HEK293 (cell line): ENCODE results near the gene PLSCR5.

Source experiments
- CTCF ChIA-PET: fragments of 350-600 bp; formaldehyde crosslinking; extraction: SDS; loops from one replicate; lab custom pipeline; 2021; ENCODE audit warnings: antibody characterized with exemption; lab: Yijun Ruan, JAX
- POLR2A ChIA-PET: fragments of 300-600 bp; formaldehyde crosslinking; extraction: SDS; loops from one replicate; lab custom pipeline; 2020; ENCODE audit warnings: antibody characterized with exemption, inconsistent platforms; lab: Yijun Ruan, JAX
- H3K27ac ChIP-seq: fragments of 200-500 bp; sonication (Bioruptor generic); 2 replicates; pipeline ENCODE4 v1.5.1; 2014; ENCODE audit warnings: low read depth, low read length, control low read depth, inconsistent platforms; ENCODE audit errors: extremely low read depth
- H3K36me3 ChIP-seq, 2 experiments: fragments of 200-500 bp in 1 of 2; sonication (Bioruptor generic) in 1 of 2; 1 replicate in 1 of 2; 2 replicates in 1 of 2; pipeline ENCODE4 v1.5.1; 2014 to 2017; ENCODE audit warnings: inconsistent platforms in 2 of 2, low read length in 2 of 2; ENCODE audit not compliant: control insufficient read depth in 2 of 2, insufficient read depth in 1 of 2
- H3K4me1 ChIP-seq: fragments of 200-500 bp; sonication (Bioruptor generic); 2 replicates; pipeline ENCODE4 v1.5.1; 2014; ENCODE audit warnings: mild to moderate bottlenecking, low read length, inconsistent platforms; ENCODE audit not compliant: control insufficient read depth, insufficient read depth
- H3K4me3 ChIP-seq: 2 replicates; pipeline ENCODE4 v1.5.1; 2011; ENCODE audit warnings: low read depth, mild to moderate bottlenecking, control low read depth, low read length, moderate library complexity
- H3K9me3 ChIP-seq: fragments of 200-500 bp; sonication (Bioruptor generic); 2 replicates; pipeline ENCODE4 v1.5.1; 2014; ENCODE audit warnings: low read depth, low read length, inconsistent platforms; ENCODE audit not compliant: control insufficient read depth, insufficient read depth
- BCL11A ChIP-seq: fragments of 450-650 bp; formaldehyde crosslinking; IDR thresholded peaks from 2 replicates; pipeline ENCODE4 v1.5.1; 2016; ENCODE audit warnings: low read depth, missing biosample characterization, missing genetic modification characterization
- KLF17 ChIP-seq: fragments of 450-650 bp; formaldehyde crosslinking; IDR thresholded peaks from 2 replicates; pipeline ENCODE4 v1.5.1; 2016; ENCODE audit warnings: missing biosample characterization, missing genetic modification characterization
- KLF9 ChIP-seq: fragments of 450-650 bp; formaldehyde crosslinking; IDR thresholded peaks from 2 replicates; pipeline ENCODE4 v1.5.1; 2016; ENCODE audit warnings: missing biosample characterization, missing genetic modification characterization, low read depth
- OVOL3 ChIP-seq: fragments of 450-650 bp; formaldehyde crosslinking; IDR thresholded peaks from 2 replicates; pipeline ENCODE4 v1.5.1; 2016; ENCODE audit warnings: missing biosample characterization, missing genetic modification characterization
- PBX3 ChIP-seq: sonication (generic); formaldehyde crosslinking; IDR thresholded peaks from 2 replicates; pipeline ENCODE4 v1.8.1; 2022; ENCODE audit warnings: mild to moderate bottlenecking, moderate library complexity, missing genetic modification reagents
- PRDM10 ChIP-seq: fragments of 450-650 bp; formaldehyde crosslinking; IDR thresholded peaks from 2 replicates; pipeline ENCODE4 v1.5.1; 2016; ENCODE audit warnings: missing biosample characterization, missing genetic modification characterization
- SALL2 ChIP-seq: fragments of 450-650 bp; formaldehyde crosslinking; IDR thresholded peaks from 2 replicates; pipeline ENCODE4 v1.5.0; 2017; ENCODE audit warnings: missing biosample characterization, mild to moderate bottlenecking, missing genetic modification characterization, borderline replicate concordance
- ZBTB26 ChIP-seq: fragments of 450-650 bp; formaldehyde crosslinking; optimal IDR thresholded peaks from 2 replicates; pipeline ENCODE3; 2016; ENCODE audit warnings: missing biosample characterization, mild to moderate bottlenecking, missing genetic modification characterization
- ZNF157 ChIP-seq: fragments of 450-650 bp; formaldehyde crosslinking; IDR thresholded peaks from 2 replicates; pipeline ENCODE4 v1.5.1; 2016; ENCODE audit warnings: missing biosample characterization, missing genetic modification characterization
- ZNF18 ChIP-seq: fragments of 450-650 bp; formaldehyde crosslinking; IDR thresholded peaks from 2 replicates; pipeline ENCODE4 v1.5.1; 2016; ENCODE audit warnings: missing biosample characterization, missing genetic modification characterization
- ZNF302 ChIP-seq: fragments of 450-650 bp; formaldehyde crosslinking; IDR thresholded peaks from 2 replicates; pipeline ENCODE4 v1.5.1; 2016; ENCODE audit warnings: missing biosample characterization, missing genetic modification characterization, low read depth
- ZNF366 ChIP-seq: fragments of 450-650 bp; formaldehyde crosslinking; conservative IDR thresholded peaks from 2 replicates; pipeline ENCODE4 v1.5.1; 2016; ENCODE audit warnings: missing biosample characterization, missing genetic modification characterization
- ZNF426 ChIP-seq: fragments of 450-650 bp; formaldehyde crosslinking; IDR thresholded peaks from 2 replicates; pipeline ENCODE4 v1.5.1; 2017; ENCODE audit warnings: missing biosample characterization, missing genetic modification characterization, mild to moderate bottlenecking, inconsistent platforms, moderate library complexity
- ZNF433 ChIP-seq: fragments of 450-650 bp; formaldehyde crosslinking; IDR thresholded peaks from 2 replicates; pipeline ENCODE4 v1.5.1; 2016; ENCODE audit warnings: missing biosample characterization, missing genetic modification characterization, low read depth
- ZNF585B ChIP-seq: fragments of 450-650 bp; formaldehyde crosslinking; IDR thresholded peaks from 2 replicates; pipeline ENCODE4 v1.5.1; 2016; ENCODE audit warnings: missing biosample characterization, missing genetic modification characterization
- ZNF600 ChIP-seq: fragments of 450-650 bp; formaldehyde crosslinking; IDR thresholded peaks from 2 replicates; pipeline ENCODE4 v1.5.1; 2016; ENCODE audit warnings: missing biosample characterization, missing genetic modification characterization
- ZNF658 ChIP-seq: fragments of 450-650 bp; formaldehyde crosslinking; IDR thresholded peaks from 2 replicates; pipeline ENCODE4; 2016; ENCODE audit warnings: missing biosample characterization, missing genetic modification characterization
- ZNF791 ChIP-seq: fragments of 450-650 bp; formaldehyde crosslinking; IDR thresholded peaks from 2 replicates; pipeline ENCODE4 v1.5.1; 2016; ENCODE audit warnings: missing biosample characterization, missing genetic modification characterization
- ZNF792 ChIP-seq: fragments of 450-650 bp; formaldehyde crosslinking; IDR thresholded peaks from 2 replicates; pipeline ENCODE4 v1.5.1; 2016; ENCODE audit warnings: missing biosample characterization, missing genetic modification characterization
- ZNF837 ChIP-seq: fragments of 450-650 bp; formaldehyde crosslinking; IDR thresholded peaks from 2 replicates; pipeline ENCODE4 v1.5.1; 2016; ENCODE audit warnings: missing biosample characterization, missing genetic modification characterization

Gene PLSCR5

GRCh38 chr3:146574173-146574572 lies 31.0 kb downstream of the PLSCR5 start (continued):
- TF ChIP-seq ZNF433 (no peak), ZNF600 (tag by site-specific recombination) (no peak), KLF9 (tag by site-specific recombination) (no peak)

GRCh38 chr3:146569314-146569713 lies 35.8 kb downstream of the PLSCR5 start:
- Histone ChIP-seq H3K4me1 (no peaks in the 10 kb centered on the region), H3K9me3 (no peaks in the 10 kb centered on the region), H3K36me3 (no peaks in the 10 kb centered on the region), H3K27ac (no peak overlapping the region), H3K4me3 (no peak overlapping the region)
- ChIA-PET POLR2A (no interaction called here), CTCF (no interaction called here)
- TF ChIP-seq ZNF302 (no peak), SALL2 (tag by site-specific recombination) (no peak), ZNF791 (tag by site-specific recombination) (no peak), ZNF658 (tag by site-specific recombination) (no peak), ZNF366 (tag by site-specific recombination) (no peak), ZBTB26 (no peak), BCL11A (tag by site-specific recombination) (no peak), ZNF585B (tag by site-specific recombination) (no peak), OVOL3 (tag by site-specific recombination) (no peak), ZNF837 (tag by site-specific recombination) (no peak), ZNF157 (tag by site-specific recombination) (no peak), ZNF18 (tag by site-specific recombination) (no peak), PRDM10 (tag by site-specific recombination) (no peak), PBX3 (CRISPR knock-in tag) (no peak), ZNF792 (tag by site-specific recombination) (no peak), ZNF600 (tag by site-specific recombination) (no peak), KLF17 (no peak), ZNF426 (tag by site-specific recombination) (no peak)
